ENCODE results near the gene SLC5A10.
"Not testable (repeated sequence)": the region's sequence is repeated elsewhere in the genome, so short reads cannot be mapped to it uniquely, and the experiment has no call there.

Gene SLC5A10

GRCh38 chr17:19005137-19005773, 53.3 kb downstream of the SLC5A10 start:
- no peak for DNase-seq

DNA sequence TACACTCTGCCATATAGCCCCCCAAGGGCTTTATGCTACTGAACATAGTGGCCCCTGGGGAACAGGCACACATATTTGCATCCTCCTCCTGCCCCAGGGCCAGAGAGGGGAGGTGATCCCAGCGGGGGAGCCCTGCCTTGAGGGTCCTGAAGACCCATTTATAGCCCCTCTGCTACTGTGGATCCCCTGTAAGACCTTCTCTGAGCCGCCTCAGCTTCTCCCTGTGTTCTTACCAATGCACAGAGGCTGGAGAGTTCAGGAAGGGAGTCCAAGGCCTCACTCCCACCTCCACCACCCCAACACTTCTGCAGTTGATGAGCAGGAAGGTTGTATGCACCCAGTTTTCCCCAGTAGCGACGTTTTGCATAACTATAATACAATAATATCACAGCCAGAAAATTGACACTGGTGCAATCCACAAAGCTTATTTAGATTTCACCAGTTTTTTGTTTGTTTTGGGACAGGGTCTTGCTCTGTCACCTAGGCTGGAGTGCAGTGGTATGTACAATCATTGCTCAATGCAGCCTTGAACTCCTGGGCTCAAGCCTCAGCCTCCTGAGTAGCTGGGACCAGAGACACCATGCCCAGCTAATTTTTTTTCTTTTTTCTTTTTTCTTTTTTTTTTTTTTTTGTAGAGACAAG, 53.9 kb downstream of the SLC5A10 start:
- DNase-seq, result no peak

- DNase-seq, result no peak
These were observed 54.7 kb downstream of the SLC5A10 start for GRCh38 chr17:19006698-19007097.

DNA sequence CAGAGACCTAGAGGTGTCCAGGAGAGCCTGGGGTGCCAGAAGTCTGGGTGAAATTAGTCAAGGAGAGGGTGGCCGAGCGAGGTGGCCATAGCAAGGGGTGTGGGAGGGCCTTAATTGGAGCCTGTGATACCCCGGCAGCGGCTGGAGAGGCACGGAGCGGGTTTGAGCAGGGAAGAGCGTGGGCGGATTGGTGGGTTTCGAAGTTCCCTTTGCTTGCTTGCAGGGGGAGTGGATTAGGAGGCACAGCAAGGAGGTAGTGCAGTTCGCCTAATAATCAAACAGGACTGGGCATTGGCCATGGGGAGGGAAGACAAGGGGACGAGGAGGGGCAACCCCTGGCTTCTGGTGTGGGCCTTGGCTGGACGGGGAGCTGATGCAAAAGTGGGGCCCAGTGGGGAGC, 58.0 kb downstream of the SLC5A10 start:
- no peak for DNase-seq

- DNase-seq, result no peak
These were observed 59.0 kb downstream of the SLC5A10 start for GRCh38 chr17:19010729-19011505.

GRCh38 chr17:19011581-19011980, 59.6 kb downstream of the SLC5A10 start:
- DNase-seq, result no peak

DNA sequence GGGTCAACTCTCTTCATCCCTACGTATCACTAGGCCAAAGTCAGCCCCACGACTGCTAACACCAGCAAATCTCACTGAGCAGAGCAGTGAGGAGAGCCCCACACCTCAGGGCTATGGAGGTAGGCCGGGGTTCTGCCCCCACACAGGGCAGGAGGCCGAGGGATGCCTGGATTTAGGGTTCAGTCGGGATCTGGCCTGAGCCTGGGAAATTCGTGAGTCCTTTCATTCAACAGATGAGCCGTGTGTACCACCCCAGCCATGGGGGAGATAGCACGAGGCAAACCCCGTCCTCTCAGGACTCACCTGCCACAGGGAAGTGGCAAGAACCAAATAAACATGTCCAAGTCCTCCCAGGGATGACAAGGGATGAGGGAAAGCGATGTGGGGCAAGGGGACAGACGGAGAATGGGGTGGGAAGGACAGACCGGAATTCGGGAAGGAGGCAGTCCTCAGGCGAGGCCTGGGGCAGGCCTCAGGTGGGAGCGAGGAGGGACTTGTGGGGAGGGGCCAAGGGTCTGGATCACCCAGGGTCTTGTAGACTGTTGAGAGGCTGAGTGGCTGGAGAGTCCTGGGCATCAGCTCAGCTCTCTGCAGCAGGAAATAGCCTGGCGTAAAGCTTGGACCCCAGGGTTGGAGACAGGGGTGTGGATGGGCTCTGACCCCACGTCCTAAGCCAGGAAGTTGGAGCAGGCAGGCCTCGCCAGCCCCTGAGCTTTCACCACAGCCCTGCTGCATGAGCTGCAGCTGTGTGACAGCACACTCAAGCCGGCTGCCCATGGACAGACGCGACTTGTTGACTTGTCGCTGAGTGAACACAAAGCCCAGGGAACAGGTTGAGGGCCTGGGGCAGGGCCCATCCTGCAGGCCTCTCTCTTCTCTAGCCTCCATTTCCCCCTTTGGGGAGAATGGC, 60.5 kb downstream of the SLC5A10 start:
- no peak for DNase-seq

GRCh38 chr17:19013226-19013625, 61.3 kb downstream of the SLC5A10 start:
- no peak for DNase-seq

DNA sequence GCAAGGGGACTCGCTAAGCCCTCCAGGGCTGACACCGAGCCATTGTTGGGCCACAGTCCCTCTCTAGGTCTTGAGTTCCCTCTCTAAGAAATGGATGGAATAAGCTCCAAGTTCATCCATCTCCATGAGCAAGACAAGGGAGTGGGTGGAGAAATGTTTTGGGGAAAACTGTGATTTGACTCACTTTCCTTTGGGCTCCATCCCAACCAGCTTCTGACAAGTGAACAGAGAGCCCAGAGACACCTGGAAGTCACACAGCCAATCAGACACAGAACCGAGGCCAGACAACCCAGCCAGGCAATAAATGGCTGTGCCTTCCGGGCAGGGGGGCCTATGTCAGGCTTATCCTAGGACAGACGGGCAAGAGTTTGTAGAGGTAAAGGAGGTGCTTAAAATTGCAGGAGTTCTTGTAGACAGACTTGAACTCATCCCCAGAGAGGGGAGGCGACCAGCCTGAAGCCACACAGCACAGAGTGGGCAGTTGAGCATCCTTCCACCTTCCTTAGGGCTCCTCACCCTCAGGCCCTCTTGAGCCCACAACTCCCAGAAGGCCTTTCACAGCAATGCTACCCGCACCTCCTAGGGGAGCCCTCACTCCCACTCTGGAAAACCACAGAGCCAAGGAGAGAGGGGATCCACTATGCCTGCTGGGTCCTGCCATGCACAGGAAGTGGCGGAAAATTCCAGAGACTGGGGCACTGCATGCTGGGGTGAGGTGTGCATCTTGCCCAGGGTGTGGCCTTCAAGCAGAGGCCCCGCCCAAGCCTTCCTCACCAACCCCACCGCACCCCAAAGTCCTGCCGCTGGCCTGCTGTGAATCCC, 62.1 kb downstream of the SLC5A10 start:
- no peak for DNase-seq

GRCh38 chr17:19014628-19015215, 62.8 kb downstream of the SLC5A10 start:
- DNase-seq, result no peak

- no peak for DNase-seq
These were observed 63.5 kb downstream of the SLC5A10 start for GRCh38 chr17:19015428-19015827.

DNA sequence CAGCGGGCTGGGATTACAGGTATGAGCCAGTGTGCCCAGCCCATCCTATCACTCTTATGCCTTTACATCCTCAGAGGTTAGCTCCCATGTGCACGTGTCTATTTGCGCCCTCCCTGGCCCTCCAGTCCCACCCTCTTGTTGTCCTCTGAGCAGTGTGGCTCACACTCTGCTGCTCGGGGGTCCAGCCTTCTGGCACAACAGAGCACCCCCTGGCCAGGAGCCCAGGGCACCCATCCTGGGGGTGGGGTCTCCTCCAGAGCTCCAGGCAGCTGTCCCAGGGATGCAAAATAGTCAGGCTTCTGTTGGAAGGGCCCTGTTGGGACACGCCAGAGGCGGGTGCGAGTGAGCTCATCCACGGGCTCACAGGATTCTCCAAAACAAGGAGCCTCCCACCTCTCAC, 64.3 kb downstream of the SLC5A10 start:
- DNase-seq, result no peak

DNA sequence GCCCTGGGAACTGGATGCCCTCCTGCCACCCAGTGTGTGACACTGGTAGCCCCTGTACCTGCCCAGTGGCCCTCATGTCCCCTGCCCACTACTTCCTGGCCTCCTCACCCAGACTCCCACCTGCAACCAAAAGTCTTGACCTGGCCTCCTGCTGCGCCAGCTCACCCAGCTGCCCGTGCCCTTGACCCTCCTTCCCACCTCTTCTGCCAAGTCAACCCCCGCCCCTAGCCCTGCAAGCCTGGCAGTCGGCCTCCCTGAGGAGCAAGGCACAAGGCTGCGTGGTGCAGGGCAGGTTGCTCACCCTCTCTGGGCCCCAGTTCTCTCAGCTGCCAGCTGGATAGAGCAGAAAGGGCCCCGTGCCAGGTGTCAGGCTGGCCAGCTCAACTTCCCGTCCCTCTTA, 64.9 kb downstream of the SLC5A10 start:
- DNase-seq, result no peak

GRCh38 chr17:19017401-19017800, 65.4 kb downstream of the SLC5A10 start:
- DNase-seq, result no peak

GRCh38 chr17:19017804-19018599, 66.0 kb downstream of the SLC5A10 start:
- no peak for DNase-seq

DNA sequence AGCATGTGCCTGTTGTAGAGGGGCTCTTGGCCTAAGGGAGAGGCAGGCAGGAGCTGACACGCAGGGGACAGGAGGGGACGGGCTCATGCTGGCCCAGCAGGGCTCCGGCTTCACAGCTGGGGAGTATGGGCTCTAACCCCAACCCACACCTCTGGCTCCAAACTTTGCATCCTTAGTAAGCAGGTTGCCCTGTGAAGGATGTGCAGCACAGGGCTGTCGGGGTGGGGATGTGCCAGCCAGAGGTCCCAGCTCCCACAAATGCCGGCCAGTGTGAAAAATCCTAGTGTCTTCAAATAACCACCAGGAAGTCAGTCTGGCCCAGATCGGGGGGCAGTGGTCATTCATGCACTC, 66.6 kb downstream of the SLC5A10 start:
- DNase-seq, result no peak

- no peak for DNase-seq
These were observed 67.3 kb downstream of the SLC5A10 start for GRCh38 chr17:19019041-19019941.

GRCh38 chr17:19020016-19020415, 68.1 kb downstream of the SLC5A10 start:
- no peak for DNase-seq

DNA sequence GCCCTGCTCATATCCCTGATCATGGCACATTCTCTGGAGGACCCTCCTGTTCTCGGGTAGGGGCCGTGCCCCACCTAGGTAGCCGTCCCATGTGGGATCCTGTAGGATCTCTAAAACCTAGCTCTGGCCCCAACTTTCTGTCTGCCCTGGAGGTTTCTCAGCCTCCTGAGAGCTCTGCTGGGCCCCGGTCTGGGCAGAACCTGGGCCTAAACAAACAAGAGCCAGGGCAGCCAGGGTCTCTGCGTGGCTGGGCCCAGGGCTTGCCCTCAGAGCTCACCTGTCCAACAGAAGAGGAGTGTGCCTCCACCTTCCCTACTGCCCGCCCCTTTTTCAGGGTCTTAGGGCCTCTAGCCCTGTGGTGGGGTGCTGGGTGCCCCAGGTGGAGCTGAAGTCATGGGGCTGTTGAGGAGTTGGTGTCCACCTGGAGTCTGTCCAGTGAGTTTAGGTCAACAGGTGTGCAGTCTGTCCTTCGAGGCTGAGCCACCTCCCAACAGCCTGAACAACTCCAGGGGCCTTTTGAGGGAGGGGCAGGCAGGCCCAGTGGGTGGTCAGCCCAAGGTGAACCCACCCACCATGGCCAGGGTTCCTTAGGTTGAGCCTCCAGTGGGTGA, 69.2 kb downstream of the SLC5A10 start:
- DNase-seq, result not testable (repeated sequence)
